Breast epithelium (tissue), 3 donors: ENCODE data around the gene AGAP1.

Experiments
- CTCF ChIP-seq, 3 donors: fragments of 450-650 bp; IDR thresholded peaks; one replicate each; pipeline ENCODE4 v1.5.1; 2016 to 2017; ENCODE audit warnings: antibody characterized with exemption in 3 of 3, mild to moderate bottlenecking in 3 of 3, moderate library complexity in 3 of 3
- POLR2AphosphoS5 ChIP-seq, 3 donors: sonication (generic); formaldehyde crosslinking; IDR thresholded peaks; one replicate each; pipeline ENCODE4 v1.6.1; 2017; ENCODE audit warnings: antibody characterized with exemption in 3 of 3

- no peak for TF ChIP-seq CTCF (IDR thresholded peaks at IDR 0.05)
- no peak for TF ChIP-seq POLR2AphosphoS5 (IDR thresholded peaks at IDR 0.05)
These were observed 240.9 kb downstream of the AGAP1 start for GRCh38 chr2:235734688-235735231.
